Uterus (tissue), 2 donors: ENCODE measurements around the gene GOLGA6L6.
"Not testable (repeated sequence)": the region's sequence is repeated elsewhere in the genome, so short reads cannot be mapped to it uniquely, and the experiment has no call there.

Source experiments
- POLR2A ChIP-seq, 2 donors: fragments of 450-650 bp; IDR thresholded peaks; one replicate each; pipeline ENCODE4 v1.6.1; 2016; ENCODE audit warnings: antibody characterized with exemption in 2 of 2, mild to moderate bottlenecking in 1 of 2, moderate library complexity in 1 of 2
- TF ChIP-seq, protein P1 (sequence below), 4 experiments: fragments of 200-600 bp in 2 of 4; fragments of 450-650 bp in 2 of 4; sonication (generic) in 2 of 4; IDR thresholded peaks; one replicate each; pipeline ENCODE4 v1.5.1; 2016 to 2019; ENCODE audit warnings: antibody characterized with exemption in 4 of 4, mild to moderate bottlenecking in 2 of 4, moderate library complexity in 1 of 4

DNA sequence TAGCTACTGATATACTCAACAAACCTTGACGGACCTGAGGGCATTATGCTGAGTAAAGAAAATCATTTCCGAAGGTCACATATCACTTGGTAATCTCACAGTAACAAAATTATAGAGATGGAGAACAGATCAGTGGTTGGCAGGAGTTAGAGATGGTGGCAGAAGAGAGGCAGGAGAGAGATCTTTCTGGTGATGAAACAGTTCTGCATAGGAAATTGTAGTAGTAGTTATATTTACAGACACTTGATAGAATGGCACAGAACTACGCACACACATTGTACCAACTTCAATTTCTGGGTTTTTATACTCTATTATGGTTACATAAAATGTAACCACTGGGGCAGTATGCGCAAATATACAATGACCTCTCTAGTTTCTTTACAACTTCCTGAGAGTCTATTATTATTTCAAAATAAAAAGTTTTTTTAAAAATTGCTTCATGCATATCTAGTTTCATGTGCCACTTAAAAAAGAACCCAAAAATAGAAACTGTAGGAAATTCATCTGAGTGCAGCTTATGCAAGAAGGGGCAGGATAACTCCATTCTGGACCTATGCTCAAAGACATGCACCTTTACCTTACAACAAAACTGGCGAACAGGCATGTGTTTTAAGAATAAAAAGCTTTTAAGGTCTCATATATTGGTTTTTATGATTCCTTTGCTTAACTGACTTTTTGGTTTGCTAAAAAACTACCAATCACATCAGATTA lies 39.9 kb downstream of the GOLGA6L6 start:
- not testable (repeated sequence) for TF ChIP-seq POLR2A (IDR thresholded peaks at IDR 0.05)
- TF ChIP-seq, protein P1, sequence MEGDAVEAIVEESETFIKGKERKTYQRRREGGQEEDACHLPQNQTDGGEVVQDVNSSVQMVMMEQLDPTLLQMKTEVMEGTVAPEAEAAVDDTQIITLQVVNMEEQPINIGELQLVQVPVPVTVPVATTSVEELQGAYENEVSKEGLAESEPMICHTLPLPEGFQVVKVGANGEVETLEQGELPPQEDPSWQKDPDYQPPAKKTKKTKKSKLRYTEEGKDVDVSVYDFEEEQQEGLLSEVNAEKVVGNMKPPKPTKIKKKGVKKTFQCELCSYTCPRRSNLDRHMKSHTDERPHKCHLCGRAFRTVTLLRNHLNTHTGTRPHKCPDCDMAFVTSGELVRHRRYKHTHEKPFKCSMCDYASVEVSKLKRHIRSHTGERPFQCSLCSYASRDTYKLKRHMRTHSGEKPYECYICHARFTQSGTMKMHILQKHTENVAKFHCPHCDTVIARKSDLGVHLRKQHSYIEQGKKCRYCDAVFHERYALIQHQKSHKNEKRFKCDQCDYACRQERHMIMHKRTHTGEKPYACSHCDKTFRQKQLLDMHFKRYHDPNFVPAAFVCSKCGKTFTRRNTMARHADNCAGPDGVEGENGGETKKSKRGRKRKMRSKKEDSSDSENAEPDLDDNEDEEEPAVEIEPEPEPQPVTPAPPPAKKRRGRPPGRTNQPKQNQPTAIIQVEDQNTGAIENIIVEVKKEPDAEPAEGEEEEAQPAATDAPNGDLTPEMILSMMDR (IDR thresholded peaks at IDR 0.05) = not testable (repeated sequence)
